Esophagus squamous epithelium (tissue), 4 donors: ENCODE measurements around the gene HTR6.

ENCODE experiments used
- POLR2A ChIP-seq, 4 donors: fragments of 450-650 bp; IDR thresholded peaks; one replicate each; pipeline ENCODE4 v1.6.1; 2017; ENCODE audit warnings: antibody characterized with exemption in 4 of 4, mild to moderate bottlenecking in 4 of 4, moderate library complexity in 3 of 4
- TF ChIP-seq, protein P1 (sequence below), 6 experiments: fragments of 450-650 bp in 4 of 6; fragments of 200-600 bp in 2 of 6; sonication (generic) in 2 of 6; IDR thresholded peaks; one replicate each; pipeline ENCODE4 v1.5.1; 2016 to 2019; ENCODE audit warnings: antibody characterized with exemption in 6 of 6, mild to moderate bottlenecking in 4 of 6, moderate library complexity in 4 of 6

- TF ChIP-seq, protein P1, sequence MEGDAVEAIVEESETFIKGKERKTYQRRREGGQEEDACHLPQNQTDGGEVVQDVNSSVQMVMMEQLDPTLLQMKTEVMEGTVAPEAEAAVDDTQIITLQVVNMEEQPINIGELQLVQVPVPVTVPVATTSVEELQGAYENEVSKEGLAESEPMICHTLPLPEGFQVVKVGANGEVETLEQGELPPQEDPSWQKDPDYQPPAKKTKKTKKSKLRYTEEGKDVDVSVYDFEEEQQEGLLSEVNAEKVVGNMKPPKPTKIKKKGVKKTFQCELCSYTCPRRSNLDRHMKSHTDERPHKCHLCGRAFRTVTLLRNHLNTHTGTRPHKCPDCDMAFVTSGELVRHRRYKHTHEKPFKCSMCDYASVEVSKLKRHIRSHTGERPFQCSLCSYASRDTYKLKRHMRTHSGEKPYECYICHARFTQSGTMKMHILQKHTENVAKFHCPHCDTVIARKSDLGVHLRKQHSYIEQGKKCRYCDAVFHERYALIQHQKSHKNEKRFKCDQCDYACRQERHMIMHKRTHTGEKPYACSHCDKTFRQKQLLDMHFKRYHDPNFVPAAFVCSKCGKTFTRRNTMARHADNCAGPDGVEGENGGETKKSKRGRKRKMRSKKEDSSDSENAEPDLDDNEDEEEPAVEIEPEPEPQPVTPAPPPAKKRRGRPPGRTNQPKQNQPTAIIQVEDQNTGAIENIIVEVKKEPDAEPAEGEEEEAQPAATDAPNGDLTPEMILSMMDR (IDR thresholded peaks at IDR 0.05) = no peak
- TF ChIP-seq POLR2A (IDR thresholded peaks at IDR 0.05) = no peak
These were observed 44.8 kb upstream of the HTR6 start for GRCh38 chr1:19619697-19620384.
